ENCODE results near the gene CCND1.

GRCh38 chr11:69666752-69667536 is 26.0 kb downstream of the CCND1 start:
- TF ChIP-seq EZH2phosphoT487 (IDR thresholded peaks at IDR 0.05) (no peak), CTCF (IDR thresholded peaks at IDR 0.05) (no peak)

Measured in neural progenitor cell (in vitro differentiated cells).